ENCODE results near the gene CPNE7.

DNA sequence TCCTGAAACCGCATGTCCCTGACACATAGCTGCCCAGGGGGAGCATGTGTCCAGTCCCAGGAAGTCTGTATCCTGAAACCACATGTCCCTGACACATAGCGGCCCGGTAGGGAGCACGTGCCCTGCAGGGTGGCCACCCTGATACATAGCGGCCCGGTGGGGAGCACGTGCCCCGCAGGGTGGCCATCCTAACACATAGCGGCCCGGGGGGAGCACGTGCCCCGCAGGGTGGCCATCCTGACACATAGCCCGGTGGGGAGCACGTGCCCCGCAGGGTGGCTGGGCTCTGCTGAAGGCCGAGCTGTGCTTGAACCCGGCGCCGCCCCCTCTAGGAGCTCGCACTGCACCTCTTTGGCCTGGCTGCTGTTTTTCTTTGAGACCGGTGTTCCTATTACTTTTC lies 33.8 kb upstream of the CPNE7 start:
- TF ChIP-seq CTCF (IDR thresholded peaks at IDR 0.05; ENCODE audit: low read depth, low read length) = no peak
- TF ChIP-seq EZH2phosphoT487 (IDR thresholded peaks at IDR 0.05; ENCODE audit: low read depth) = no peak
